ENCODE measurements around the gene PIERCE2.
"Not testable (repeated sequence)": the region's sequence is repeated elsewhere in the genome, so short reads cannot be mapped to it uniquely, and the experiment has no call there.

The PIERCE2 gene

GRCh38 chr15:55408012-55408928 is at the start of gene PIERCE2, which contains the start of gene CCPG1:
PIERCE2 (plus strand) TSS chr15:55408495; CDS start chr15:55408769, 274 bp downstream.
CCPG1 (minus strand) TSS chr15:55408359; CDS start chr15:55389424, 18,935 bp downstream.
- DNase-seq, result peak; percentile 90

- DNase-seq, result no peak
Observed at GRCh38 chr15:55360256-55360655, 48.0 kb upstream of the PIERCE2 start.

GRCh38 chr15:55361048-55361447 is 47.2 kb upstream of the PIERCE2 start:
- no peak for DNase-seq

- DNase-seq, result no peak
Observed at GRCh38 chr15:55362641-55363040, 45.7 kb upstream of the PIERCE2 start.

- DNase-seq, result no peak
Observed at GRCh38 chr15:55366981-55367380, 41.3 kb upstream of the PIERCE2 start.

- no peak for DNase-seq
Observed at GRCh38 chr15:55372701-55373440, 35.4 kb upstream of the PIERCE2 start.

GRCh38 chr15:55379095-55379494 is 29.2 kb upstream of the PIERCE2 start:
- no peak for DNase-seq

GRCh38 chr15:55381595-55381994 is 26.7 kb upstream of the PIERCE2 start:
- no peak for DNase-seq

- no peak for DNase-seq
Observed at GRCh38 chr15:55383687-55384086, 24.6 kb upstream of the PIERCE2 start.

GRCh38 chr15:55387027-55387426 is 21.3 kb upstream of the PIERCE2 start:
- DNase-seq, result no peak

GRCh38 chr15:55389264-55389607 is 19.1 kb upstream of the PIERCE2 start:
- no peak for DNase-seq

- DNase-seq, result no peak
Observed at GRCh38 chr15:55394694-55395093, 13.6 kb upstream of the PIERCE2 start.

- DNase-seq, result no peak
Observed at GRCh38 chr15:55398243-55398642, 10.1 kb upstream of the PIERCE2 start.

GRCh38 chr15:55400050-55400449 is 8.2 kb upstream of the PIERCE2 start:
- not testable (repeated sequence) for DNase-seq

GRCh38 chr15:55401786-55402246 is 6.5 kb upstream of the PIERCE2 start:
- DNase-seq, result no peak

GRCh38 chr15:55402707-55403106 is 5.6 kb upstream of the PIERCE2 start:
- no peak for DNase-seq

- no peak for DNase-seq
Observed at GRCh38 chr15:55403531-55403930, 4.8 kb upstream of the PIERCE2 start.

- no peak for DNase-seq
Observed at GRCh38 chr15:55407498-55408011, 740 bp upstream of the PIERCE2 start.

- DNase-seq, result not testable (repeated sequence)
Observed at GRCh38 chr15:55408976-55409375, 681 bp downstream of the PIERCE2 start.

- not testable (repeated sequence) for DNase-seq
Observed at GRCh38 chr15:55417678-55418077, 9.4 kb downstream of the PIERCE2 start.

GRCh38 chr15:55420171-55420866 is 12.0 kb downstream of the PIERCE2 start:
- no peak for DNase-seq

- no peak for DNase-seq
Observed at GRCh38 chr15:55422089-55422488, 13.8 kb downstream of the PIERCE2 start.
